Measurements from ENCODE around the gene CAMTA1.

Gene CAMTA1

DNA sequence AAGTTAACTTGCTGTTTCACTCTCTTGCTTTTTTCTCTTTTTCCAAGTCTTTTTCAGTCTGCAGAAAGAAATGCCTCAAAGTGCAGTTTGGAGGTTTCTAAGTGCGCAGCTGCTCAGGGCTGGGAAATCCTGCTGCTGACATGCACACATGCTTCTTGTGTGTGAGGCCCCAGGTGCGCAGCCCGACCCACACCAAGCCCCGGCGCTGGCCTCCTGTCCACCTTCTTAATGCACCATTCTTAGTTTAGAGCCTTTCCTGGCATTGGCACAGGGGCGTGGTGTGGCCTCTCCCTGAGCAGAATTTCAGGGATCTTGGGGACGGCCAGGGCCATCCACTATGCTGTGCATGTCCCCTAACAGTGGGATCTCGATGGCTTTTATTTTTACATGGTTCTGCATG, 315.2 kb downstream of the CAMTA1 start:
- TF ChIP-seq CTCF (conservative IDR thresholded peaks at IDR 0.05; ENCODE audit: low read length): no peak
- no peak overlapping the region for H3K4me3 ChIP-seq (ENCODE audit: low read length)
- DNase-seq (ENCODE audit: low read depth): no peak

DNA sequence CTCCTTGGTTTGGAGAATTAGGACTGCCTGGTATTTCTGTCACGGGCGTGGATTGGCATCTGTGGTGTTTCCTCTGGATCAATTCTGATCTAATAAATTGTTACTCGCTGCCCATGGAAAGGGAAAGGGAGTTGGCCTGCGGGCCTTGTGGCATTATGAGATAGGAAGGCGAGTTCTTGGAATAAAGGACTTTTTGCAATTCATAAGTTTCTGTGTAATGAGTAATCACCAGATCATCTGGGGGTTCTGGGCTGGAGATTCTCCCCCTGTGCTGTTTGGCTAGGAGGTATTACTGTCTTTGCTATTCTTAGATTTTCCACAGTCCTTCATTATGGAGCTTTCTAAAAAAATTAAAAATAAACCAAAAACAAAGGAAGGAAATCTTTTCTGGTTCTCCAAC, 315.9 kb downstream of the CAMTA1 start:
- H3K4me3 ChIP-seq (ENCODE audit: low read length): no peak overlapping the region
- no peak for TF ChIP-seq CTCF (conservative IDR thresholded peaks at IDR 0.05; ENCODE audit: low read length)

DNA sequence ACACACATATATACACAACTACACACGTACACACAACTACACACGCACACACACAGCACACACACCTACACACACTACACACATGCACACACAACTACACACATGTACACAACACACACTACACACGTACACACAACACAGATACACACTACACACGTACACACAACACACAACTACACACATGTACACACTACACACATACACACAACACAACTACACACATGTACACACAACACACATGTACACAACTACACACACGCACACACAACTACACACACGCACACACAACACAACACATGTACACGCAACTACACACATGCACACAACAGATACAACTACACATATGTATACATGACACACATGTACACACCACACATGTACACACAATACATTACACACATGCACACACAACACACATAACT, 318.1 kb downstream of the CAMTA1 start:
- no peak for TF ChIP-seq CTCF (conservative IDR thresholded peaks at IDR 0.05; ENCODE audit: low read length)
- no peak for DNase-seq (ENCODE audit: low read depth)

More for the DNA sequence above, 315.9 kb downstream of the CAMTA1 start:
- DNase-seq (ENCODE audit: low read depth): no peak

GRCh38 chr1:7103874-7104273, 318.6 kb downstream of the CAMTA1 start:
- H3K4me3 ChIP-seq (ENCODE audit: low read length): no peak overlapping the region
- DNase-seq (ENCODE audit: low read depth): no peak
- TF ChIP-seq CTCF (conservative IDR thresholded peaks at IDR 0.05; ENCODE audit: low read length): no peak

More for the DNA sequence above, 318.1 kb downstream of the CAMTA1 start:
- no peak overlapping the region for H3K4me3 ChIP-seq (ENCODE audit: low read length)

DNA sequence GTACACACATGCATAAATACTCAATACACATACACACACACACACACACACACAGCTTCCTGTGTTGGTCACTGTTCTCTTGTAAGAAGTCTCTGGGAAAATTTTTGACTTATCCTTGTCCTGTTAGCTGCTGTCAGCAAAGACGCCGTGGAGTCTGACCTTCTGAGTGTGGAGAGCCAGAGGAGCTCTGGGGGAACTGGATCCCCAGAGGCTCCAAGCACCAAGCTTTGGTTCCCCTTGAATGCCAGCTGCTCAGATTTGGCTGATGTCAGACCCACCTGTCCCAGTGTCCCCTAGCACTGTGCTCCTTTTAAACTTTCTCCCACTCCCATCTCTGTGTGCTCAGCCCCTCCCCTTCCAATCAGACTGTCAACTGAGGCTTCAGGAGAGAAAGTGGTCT, 319.1 kb downstream of the CAMTA1 start:
- no peak overlapping the region for H3K4me3 ChIP-seq (ENCODE audit: low read length)
- no peak for DNase-seq (ENCODE audit: low read depth)
- TF ChIP-seq CTCF (conservative IDR thresholded peaks at IDR 0.05; ENCODE audit: low read length): no peak

DNA sequence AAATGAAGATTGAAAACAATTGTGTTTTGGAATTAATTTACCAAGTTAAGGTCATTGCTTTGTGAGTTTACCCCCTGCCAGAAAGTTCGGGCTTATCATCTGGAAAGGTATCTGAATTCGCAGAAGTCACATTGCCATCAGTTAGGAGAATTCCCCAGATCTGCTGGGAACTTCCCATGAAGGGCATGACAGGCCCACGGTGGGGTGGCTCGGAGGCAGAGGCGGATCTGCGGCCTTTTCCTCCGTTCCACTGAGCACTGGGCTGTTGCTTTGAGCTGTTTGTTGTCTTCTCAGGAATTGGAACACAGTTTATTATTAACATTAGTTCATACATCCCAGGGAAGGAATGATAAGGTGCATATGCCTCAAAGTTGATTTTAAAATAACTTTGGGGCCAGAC, 320.0 kb downstream of the CAMTA1 start:
- DNase-seq (ENCODE audit: low read depth): no peak
- H3K4me3 ChIP-seq (ENCODE audit: low read length): no peak overlapping the region
- TF ChIP-seq CTCF (conservative IDR thresholded peaks at IDR 0.05; ENCODE audit: low read length): no peak

GRCh38 chr1:7106442-7107108, 321.3 kb downstream of the CAMTA1 start:
- TF ChIP-seq CTCF (conservative IDR thresholded peaks at IDR 0.05; ENCODE audit: low read length): no peak
- no peak for DNase-seq (ENCODE audit: low read depth)
- H3K4me3 ChIP-seq (ENCODE audit: low read length): no peak overlapping the region
